GM18526 (cell line): Measurements from ENCODE around the gene C6orf89.
A peak's percentile ranks its signal among the peaks of the same experiment; 100 is the strongest.

Experiments
- POLR2A ChIP-seq: IDR thresholded peaks from 3 replicates; pipeline ENCODE4 v1.6.1; 2011; ENCODE audit not compliant: insufficient read length; ENCODE audit errors: extremely low read depth

C6orf89 gene, protein sequence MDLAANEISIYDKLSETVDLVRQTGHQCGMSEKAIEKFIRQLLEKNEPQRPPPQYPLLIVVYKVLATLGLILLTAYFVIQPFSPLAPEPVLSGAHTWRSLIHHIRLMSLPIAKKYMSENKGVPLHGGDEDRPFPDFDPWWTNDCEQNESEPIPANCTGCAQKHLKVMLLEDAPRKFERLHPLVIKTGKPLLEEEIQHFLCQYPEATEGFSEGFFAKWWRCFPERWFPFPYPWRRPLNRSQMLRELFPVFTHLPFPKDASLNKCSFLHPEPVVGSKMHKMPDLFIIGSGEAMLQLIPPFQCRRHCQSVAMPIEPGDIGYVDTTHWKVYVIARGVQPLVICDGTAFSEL

GRCh38 chr6:36885461-36886401, at the start of gene C6orf89:
C6orf89 (plus strand) TSS chr6:36885952; CDS start chr6:36899445, 13,493 bp downstream.
- peak; percentile 83 for TF ChIP-seq POLR2A

DNA sequence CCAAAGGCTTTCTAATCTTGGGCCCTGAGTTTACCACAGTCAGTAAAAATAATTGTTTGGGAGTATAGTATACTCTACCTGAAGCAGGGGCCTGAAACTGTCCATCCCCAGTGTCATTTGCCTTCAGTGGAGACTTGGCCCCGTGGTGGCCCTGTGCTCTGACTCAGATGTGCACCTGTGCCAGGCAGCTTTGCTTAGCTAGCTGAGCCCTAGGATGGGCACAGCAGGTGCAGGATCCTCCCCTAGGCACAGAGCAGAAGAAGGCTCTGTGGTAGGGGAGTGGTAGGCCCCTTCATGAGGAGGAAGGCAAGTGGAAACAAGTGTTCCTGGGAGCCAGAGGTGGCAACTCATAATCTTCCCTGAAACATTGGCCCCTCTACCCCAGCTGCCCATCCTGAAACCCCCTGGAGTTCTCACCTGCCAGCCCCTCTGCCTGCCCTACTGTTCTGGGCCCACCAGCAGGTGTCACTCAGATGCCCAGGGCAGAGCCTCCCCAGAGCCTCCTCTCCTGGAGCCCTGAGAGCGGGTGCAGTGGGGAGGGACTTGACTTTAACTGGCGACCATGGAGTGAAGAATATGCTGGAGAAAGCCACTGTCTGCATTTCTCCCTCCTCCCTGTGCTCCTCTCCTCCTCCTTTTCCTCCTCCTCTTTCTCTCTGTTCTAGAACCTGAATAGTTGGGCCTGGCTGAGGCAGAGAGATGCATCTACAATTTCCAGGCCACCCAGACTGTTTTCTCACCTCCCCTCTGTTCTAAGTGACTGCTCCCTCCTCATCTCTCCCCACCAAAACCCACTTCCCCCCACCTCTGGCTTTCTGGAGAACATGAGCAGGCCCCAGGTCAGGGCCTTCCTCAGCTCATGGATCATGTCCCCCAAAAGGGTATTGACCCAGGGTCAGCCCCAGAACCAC, 49.4 kb upstream of the C6orf89 start:
- no peak for TF ChIP-seq POLR2A

GRCh38 chr6:36837022-36837339, 48.8 kb upstream of the C6orf89 start:
- TF ChIP-seq POLR2A = no peak

- TF ChIP-seq POLR2A = no peak
Observed at GRCh38 chr6:36837686-36838085, 48.1 kb upstream of the C6orf89 start.

GRCh38 chr6:36838896-36839748, 46.6 kb upstream of the C6orf89 start, which contains the start of gene CPNE5:
CPNE5 (minus strand) TSS chr6:36839444; CDS start chr6:36839377, 67 bp downstream.
- TF ChIP-seq POLR2A = no peak

DNA sequence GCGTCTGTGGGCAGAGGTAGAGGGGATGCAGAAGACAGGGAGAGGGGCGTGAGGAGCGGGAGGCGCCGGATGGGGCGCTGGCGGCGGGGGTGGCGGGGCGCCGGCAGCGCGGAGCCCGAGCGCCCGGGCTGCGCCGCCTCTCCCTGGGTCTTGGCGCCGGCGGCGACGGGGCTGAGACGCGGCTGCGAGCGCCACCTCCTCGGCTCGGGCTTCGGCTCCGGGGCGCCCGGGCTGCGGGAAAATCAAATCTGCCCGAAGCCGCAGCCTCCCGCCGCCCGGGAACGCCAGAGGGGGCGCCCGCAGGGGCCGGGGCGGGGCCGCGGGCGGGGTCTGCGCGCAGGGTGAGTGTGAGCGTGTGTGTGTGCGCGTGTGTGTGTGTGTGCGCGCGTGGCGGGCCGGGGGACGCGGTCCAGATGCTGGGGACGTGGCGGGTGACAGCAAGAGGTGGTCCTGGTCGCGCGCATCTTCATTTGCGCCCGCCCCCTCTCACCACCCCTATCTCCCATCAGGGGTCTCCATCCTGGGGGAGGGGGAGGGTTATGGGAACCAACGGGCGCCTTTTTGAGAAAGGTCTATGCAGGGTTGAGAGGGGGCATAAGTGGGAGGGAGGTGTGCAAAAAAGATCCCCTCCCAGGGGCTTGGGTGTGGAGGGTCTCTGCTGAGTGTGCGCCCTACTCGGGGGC, 45.9 kb upstream of the C6orf89 start:
- TF ChIP-seq POLR2A = no peak

DNA sequence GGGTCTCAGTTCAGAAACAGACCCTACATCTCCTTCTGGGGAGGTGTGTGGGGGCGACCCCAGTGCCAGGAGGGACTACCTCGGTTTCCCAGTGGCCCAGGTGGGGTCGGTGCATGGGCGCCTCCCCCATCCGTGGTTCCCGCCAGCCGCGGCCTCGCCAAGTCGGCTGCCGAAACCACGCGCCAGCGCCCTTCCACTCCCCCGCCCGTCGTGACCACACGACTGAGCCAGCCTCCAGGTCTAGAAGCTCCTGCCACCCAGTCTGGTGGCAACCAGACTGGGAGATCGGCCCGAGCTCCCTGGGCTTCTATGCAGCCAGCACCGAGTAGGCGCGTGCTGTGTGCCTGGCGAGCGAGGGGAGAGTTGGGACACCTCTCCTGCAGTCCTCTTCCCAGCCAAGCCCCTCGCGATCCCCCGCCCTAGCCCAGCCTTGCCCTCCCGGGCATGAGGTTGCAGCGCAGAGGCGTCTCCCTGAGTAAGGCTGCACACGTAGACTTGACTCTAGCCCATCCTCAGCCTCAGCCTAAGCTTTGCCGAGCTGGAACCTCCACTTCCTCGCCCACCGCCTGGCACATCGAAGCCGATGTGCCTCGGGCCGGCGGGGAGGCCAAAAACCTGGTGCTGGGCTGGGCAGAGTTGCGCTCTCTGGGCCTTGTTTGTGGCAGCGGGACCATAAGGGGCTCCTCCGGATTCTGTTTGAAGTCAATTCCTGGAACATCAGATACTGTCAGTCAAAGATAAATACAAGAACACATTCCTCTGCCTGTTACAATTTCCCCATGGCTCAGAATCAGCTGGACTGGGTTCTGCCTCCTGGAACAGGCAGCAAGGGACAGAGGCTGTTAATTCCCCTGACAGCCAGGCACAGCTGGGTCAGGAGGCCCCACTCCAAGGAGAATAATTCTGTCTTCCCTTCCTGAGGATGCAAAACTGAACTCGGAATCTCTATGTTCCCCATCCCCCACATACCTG, 45.0 kb upstream of the C6orf89 start:
- no peak for TF ChIP-seq POLR2A

DNA sequence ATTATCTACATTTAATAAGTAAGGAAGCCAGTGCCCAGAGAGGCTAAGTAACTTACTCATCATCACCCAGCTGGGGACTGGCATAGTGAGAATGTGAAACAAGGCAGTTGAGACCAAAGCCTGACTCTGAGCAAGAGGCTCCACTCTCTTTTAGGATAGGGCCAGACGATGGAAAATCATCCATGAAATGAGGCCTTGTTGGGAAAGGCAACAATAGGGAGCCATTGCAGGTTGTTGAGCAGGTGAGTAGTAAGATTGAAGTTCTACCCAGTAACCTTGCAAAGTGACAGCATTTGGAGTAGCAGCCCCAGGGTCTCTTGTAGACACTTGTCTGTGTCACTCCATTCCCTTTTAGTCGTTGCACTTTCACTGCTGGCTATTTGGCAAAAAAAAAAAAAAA, 44.0 kb upstream of the C6orf89 start:
- no peak for TF ChIP-seq POLR2A

DNA sequence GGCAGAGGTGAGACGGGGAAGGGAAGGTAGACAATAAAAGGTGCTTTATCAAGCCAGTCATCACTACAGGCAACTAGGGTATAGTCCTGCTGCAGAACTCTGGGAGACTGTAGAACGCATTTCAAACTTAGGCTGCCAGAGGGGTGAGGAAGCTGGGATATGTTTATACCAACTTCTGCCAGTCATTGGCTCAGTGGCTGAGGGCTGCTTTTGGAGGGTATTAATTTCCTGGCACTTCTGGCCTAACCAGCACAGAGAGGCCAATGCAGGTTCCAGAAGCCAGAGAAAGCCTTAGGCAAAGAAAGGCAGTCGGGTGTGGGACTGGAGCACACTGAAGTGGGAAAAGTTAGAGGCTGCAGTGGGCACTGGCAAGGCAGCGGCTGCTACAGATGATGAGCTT, 42.6 kb upstream of the C6orf89 start:
- no peak for TF ChIP-seq POLR2A

- TF ChIP-seq POLR2A = no peak
Observed at GRCh38 chr6:36844232-36845170, 41.3 kb upstream of the C6orf89 start.

- TF ChIP-seq POLR2A = no peak
Observed at GRCh38 chr6:36845233-36845632, 40.5 kb upstream of the C6orf89 start.
